HG03103 (cell line): Measurements from ENCODE around the gene PHACTR2.
"Not testable (repeated sequence)": the region's sequence is repeated elsewhere in the genome, so short reads cannot be mapped to it uniquely, and the experiment has no call there.

ENCODE experiments used
- ATAC-seq: cut with Tn5 transposase; IDR thresholded peaks from one replicate; pipeline ENCODE4 v1.9.1; 2021; ENCODE audit warnings: low read depth; ENCODE audit not compliant: unreplicated experiment

Gene PHACTR2

DNA sequence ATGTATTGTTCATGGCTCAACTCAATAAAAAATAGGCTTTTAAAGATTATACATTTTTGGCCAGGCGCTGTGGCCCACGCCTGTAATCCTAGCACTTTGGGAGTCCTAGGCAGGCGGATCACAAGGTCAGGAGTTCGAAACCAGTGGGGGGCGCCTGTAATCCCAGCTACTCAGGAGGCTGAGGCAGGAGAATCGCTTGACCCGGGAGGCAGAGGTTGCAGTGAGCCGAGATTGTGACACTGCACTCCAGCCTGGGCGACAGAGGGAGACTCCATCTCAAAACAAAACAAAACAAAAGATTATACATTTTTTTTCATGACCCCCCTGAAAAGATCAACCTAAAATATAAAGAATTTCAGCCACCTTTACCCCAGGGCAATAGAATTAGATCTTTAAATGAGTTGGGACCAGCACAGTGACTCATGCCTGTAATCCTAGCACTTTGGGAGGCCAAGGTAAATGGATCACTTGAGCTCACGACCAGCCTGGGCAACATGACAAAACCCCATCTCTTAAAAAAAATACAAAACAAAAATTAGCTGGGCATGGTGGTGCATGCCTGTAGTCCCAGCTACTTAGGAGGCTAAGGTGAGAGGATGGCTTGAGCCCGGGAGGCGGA is 60.4 kb downstream of the PHACTR2 start:
- not testable (repeated sequence) for ATAC-seq

DNA sequence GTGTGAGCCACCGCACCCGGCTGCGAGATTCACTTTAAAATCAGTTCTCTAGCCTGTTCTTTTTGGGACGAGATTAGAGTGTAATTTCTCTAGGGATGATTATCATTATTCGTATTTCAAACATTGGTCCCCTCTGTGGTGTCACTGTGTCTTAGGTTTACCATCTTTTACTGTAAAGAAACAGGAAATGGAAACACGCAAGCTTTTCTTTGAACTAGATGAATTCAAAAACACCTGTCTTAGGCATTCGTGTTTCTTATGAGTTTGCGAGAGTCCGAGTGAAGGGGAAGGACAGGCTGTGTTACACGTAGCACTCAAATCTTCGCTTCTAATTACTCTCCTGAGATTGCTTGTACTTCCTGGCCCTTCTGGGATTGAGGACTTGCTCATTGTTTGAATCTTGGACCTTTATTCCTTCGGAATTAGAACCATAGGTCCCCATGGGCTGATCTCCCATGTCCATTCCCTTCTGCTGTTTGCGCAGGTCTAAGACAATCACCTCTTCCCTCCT is 61.6 kb downstream of the PHACTR2 start:
- no peak for ATAC-seq

DNA sequence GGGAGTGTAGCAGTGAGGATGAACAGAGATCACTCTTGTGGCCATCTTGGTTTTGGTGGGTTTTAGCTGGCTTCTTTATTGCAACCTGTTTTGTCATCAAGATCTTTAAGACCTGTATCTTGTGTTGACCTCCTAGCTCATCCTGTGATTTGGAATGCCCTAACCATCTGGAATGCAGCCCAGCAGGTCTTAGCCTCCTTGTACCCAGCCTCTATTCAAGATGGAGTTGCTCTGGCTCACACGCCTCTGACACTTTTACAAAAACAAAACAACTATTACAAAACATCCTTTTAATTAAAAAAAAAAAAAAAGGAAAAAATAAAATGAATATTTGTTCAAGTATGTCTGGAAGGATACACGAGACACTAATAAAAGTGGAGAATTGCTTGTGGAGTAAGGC is 62.4 kb downstream of the PHACTR2 start:
- no peak for ATAC-seq

DNA sequence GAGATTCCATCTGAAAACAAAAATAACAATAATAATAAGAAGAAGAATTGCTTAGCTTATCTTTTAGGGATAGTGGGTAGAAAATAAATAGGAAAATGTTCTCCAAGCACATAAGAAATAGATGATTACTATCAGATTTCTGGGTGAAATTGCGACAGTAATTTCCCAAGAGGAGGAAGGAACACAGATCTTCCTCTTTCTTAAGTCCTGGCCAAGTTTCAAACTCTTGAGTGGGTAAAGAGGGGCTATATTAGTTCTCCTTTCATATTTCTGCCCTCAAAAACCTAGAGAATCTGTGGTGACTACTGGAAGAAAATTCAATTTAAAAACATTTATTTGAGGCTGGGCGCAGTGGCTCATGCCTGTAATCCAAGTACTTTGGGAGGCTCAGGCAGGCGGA is 63.7 kb downstream of the PHACTR2 start:
- no peak for ATAC-seq

DNA sequence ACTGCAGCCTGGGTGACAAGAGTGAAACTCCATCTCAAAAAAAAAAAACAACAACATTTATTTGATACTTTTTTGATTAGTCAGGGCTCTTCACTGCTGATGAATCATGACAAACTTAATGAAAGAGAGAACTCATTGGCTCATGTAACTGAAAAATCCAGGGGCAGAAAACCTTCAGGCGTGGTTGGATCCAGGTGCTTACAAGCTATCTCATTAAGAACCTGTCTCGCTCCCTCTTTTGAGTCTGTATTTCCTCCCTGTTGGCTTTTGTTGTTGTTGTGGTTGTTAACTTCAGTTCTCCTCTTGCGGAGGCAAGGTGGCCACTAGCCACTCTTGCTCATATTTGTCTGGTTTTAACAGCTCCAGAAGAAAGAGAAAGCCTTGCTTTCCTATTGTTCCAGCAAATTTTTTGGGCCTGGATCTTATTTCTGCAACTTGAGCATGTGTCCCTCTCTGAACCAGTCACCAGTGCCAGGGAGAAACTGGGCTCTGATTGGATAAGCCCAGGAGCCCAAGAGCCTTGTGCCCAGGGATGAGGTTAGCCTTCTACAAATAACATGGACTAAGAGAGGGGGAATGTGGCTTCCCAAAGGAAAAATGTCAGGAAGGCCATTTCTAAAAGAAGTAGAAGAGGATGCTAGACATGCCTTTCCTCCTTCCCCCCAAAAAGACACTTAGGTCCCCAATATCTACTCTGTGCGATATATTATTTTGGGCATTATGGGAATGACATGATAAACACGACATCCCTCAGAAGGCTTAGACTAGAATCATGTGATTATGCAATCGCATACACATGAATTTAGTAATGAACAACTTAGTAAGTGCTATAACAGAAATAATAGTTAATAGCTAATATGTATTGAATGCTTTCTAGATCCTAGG is 64.5 kb downstream of the PHACTR2 start:
- no peak for ATAC-seq

DNA sequence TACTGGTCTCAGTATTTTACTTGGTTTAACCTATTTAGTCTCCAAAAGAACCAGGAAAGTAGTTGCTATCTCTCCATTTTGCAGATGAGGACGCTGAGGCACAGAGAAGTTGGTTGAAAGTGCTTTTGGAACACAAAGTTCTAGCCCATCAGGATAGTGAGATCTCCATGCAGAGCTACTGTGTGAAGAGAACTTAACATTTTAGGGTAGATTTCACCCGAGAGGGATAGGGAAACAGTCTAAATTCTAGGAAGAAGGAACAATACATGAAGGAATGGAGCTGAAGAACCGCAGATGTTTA is 65.1 kb downstream of the PHACTR2 start:
- ATAC-seq = no peak

DNA sequence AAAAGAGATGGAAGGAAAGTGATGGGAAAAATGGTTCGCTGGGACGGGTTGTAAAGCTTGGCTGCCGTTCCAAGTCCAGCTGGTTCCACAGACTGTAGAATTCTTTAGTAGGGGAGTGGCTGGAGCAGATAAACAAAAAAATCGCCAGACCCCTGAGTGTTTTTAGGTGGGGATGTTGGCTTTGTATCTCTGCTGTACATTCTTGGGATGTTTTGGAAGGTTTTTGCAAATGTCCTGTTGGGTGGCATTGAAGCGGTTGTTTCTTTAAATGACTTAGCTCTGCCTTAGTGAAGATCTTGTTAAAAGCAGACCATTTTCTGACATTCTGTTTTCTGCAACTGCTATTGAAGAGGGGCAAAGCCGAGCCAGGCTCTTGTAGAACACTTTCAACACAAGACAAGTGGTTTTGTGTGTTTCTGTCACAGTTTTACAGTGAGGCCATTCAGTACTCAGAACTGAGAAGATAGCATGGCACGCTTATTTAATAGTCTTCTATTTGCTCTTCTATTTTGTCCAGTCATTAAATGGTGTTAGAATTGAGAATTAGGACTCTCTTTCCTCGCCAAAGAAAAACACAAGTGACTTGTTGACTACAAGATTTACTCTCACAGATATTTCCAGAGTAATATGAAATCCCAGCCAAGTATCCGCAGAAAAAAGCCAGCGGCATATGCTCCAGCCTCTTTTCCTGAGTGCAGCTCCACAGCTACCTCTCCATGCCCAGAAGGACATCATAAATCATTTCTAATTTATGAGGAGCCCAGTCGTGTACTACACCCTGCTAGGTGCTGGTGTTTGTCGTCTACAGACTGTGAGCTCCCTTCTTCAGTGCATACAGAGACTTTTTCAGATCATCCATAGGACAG is 65.8 kb downstream of the PHACTR2 start:
- ATAC-seq = no peak

DNA sequence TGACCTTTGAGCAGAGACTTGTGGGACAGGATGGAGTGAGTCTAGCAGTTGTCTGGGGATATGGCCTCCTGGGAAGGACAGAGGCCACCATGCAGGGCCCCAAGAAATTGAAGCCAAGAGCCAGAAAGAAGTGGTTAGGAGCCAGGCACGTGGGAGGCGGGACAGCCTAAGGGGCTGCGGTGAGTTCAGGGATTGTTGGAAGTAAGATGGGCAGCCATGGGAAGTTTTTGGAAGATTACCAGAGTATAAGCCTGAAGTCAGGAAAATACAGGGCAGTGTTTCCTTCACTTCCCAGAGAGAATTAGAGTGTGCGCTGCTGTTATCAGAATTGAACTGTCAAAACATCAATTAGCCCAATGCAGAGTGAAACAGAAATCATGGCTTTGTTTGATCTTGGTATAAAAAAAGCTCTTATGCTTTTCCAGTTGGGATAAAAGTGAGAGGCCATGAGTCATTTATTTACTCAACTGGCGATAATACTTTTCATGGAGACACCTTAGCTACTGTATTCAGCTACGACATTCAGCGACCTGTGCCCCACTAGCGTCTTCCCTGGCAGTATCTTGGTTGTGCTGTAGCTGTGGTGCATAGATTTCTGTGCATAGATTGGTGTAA is 66.9 kb downstream of the PHACTR2 start:
- no peak for ATAC-seq

DNA sequence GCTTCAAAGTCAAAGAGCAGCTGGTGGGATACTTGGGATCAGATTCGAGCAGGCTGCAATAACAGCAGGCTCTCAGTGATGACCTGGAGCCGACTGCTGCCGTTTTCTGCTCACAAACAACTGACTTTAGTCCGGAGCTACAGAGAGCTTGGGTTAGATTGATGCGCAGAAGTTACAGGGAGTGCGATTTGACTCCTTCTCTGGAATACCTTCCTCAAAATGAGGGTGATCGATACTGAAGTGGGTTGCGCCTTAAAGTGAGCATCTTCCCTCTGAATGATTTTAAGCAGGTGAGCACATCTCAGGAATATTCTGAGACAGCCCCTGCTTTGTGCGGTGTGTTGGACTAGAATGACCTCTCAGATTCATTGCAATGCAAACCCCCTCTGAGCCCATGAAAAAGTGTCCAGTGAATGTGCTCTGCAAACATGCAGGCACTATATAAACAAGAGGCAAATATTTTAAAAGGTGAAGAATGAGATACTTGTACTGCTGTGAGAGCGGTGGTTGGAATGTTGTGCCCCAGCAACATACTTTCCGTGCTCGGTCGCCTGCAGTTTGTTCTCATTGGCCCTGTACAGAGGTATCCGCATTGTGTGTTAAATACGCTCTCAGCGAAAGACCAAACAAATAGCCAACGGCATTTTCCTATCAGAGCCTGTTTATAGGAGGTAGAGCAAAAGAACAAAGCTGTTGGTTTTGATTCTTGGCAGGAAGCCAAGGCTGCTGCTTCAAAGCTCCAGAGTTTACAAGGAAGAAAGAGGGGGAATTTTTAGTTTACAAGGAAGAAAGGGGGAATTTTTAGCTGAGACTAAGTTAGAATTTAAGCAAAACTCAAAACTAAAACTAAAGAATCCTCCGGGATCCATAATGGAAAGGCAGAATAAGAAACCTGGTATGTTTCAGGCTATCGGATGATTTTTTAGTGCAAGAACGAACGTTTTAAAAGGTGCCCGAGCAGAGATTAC is 67.7 kb downstream of the PHACTR2 start:
- no peak for ATAC-seq

DNA sequence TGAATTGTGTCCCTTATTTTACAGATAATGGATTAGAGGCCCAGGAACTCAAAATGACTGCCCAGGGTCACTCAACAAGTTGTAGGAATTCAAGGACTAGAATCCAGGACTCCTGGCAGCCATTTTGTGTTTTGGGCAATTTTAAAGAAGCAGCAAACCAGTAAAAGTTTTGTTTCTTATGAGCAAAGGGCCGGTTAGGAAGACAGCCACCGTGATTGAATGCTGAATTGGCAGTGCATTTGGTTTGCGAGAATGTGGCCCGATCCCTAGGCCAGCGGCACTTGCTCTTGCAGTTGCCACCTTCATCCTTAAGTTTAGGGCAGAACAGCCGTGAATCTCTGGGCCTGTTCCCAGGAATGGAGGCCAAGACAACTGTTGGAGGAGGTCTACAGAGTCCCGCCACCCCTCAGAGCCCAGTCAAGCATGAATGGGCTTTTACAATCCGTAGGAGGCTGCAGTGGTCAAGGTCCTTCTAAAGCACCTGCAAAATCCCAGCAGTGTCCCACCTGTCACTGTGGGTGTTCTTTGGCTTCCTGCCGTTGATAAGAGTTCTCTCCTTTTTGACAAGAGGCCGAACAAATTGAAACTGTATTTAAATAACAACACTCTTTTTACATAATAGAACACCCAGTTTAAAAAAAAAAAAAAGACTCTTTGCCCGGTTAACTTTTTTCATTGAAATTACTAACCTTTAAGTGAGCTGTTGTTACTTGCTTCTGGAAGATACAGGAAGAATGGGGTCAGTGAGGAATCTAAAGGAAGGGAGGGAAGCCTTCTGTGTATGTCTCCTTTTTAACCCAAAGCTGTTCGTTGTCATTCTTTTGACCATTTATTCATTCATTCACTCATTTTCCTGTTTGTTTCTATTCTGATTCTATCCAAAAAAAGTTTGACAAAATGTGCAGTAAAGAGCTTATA is 68.7 kb downstream of the PHACTR2 start:
- no peak for ATAC-seq

DNA sequence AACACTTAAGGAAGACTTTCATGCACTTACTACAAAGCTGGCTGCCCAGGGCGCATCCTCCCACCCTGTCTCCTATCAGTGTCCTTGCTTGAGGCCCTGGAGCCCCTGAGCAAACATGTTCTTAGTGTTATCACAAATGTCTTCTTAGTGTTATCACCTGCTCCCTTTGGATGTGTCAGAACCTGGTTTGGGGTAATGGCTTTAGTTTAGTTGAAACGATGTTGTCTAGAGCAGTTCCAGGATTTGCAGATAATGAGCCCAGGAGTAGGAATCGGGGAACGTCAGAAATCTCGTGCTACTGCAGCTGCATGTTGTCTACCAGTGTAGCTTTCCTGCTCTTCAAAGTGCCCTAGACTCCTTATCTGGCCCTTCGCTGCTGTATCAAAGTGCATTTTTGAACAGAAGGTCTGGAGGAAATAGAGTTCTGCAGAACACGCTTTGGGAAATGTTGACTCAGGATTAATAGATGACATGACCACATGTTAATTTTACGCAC is 69.6 kb downstream of the PHACTR2 start:
- ATAC-seq = no peak

DNA sequence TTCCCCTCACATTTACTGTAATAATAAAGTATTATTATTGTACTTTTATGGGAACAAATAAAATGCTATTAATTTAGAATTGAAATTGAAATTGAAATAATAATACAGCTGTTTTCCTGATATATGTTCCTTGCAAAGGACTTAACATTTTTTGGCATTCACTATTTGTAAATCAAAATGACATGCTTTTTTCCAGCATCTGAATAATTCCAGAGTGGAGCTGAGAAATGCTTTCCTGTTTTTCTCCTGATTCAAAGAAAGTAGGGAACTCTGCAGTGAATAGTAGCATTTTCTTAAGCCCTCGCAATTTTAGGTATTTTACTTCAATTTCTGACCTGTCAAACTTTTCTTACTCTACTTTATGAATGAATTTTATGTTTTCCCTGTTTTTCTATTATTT is 72.1 kb downstream of the PHACTR2 start:
- no peak for ATAC-seq

DNA sequence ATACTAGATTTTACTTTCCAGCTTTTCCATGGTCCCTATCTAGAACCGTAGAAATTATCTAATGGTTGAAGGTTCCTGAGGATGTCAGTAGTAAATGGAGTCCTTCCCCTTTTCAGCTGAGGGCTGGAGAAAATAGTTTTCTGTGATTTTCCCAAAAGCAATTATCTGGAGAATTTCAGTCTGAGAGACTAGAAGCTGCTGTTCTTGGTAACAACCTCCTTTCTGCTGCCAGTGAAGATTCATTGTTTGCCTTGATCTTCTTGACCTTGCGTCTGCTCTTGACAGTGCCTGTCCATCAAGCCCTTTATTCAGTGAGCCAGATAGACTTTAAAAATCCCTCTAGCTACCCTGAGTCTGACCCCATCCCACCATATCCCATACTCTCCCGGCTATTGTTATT is 73.1 kb downstream of the PHACTR2 start:
- no peak for ATAC-seq

DNA sequence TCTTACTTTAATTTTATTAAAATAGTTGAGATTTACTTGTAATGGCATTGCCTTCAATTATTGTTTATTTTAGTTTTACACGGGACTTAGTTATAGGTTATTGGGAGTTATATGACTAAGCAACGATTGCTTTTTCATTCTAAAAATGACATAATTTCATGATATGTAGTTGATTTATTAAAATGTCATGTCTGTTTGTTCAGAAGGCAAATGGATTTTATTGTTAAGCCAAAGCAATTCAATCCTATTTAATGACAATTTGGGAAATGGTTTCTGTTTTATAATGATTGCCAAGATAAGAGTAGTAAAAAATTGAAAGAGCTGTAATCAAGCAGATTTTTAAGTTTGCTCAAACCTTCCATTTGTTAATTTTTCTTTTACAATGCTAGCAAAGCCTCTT is 74.7 kb downstream of the PHACTR2 start:
- no peak for ATAC-seq

DNA sequence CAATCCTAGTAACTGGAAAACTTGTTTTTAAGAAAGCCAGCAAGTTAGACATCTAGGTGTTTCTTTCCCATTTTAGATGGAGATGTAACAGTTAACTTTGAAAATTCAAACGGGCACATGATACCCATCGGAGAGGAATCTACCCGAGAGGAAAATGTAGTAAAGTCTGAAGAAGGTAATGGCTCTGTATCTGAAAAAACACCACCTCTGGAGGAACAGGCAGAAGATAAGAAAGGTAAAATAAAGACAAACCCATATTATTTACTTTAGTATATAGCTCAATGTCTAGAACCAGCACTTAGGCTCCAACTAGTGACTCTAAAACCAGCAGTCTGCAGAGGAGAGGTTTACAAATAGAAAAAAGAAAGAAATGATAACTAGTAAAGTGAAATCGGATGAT is 75.9 kb downstream of the PHACTR2 start:
- ATAC-seq = no peak

DNA sequence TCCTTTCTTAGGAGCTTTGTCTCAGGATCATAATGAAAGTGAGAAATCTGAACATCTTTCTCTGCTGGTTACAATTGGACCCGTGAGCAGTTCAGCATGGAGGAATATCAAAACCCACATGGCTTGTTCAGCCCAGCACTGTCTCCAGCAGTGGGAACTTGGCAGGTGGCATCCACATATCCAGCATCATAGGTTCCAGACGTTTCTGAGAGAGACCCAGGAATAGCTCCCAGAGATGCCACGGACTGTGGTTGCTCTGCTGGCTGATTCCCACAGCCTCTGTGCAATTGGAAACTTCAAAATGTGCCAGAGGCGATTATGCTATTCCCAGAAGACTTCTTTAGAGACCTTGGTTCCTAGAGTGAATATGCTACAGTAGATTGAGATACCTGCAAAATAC is 76.4 kb downstream of the PHACTR2 start:
- no peak for ATAC-seq

DNA sequence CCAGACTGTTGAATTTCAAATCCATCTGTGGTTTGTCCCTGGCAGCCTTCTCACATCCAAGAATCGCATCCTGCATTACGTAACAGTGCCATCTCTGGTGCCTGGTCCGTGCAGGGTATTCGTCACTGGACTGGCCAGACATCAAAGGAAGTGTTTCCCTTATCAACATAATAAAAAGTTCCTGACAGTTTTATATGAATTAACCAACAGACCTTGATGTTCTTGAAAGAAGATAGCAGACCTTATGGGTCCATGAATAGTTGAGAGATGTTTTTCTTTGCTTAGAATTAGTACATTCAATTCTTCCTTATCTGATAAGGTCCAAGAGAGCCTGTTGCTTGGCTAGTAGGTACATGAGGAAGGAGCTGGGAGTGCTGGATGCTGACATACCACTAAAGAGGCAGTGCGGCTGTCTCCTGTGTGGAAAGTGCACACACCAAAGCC is 77.6 kb downstream of the PHACTR2 start:
- no peak for ATAC-seq

DNA sequence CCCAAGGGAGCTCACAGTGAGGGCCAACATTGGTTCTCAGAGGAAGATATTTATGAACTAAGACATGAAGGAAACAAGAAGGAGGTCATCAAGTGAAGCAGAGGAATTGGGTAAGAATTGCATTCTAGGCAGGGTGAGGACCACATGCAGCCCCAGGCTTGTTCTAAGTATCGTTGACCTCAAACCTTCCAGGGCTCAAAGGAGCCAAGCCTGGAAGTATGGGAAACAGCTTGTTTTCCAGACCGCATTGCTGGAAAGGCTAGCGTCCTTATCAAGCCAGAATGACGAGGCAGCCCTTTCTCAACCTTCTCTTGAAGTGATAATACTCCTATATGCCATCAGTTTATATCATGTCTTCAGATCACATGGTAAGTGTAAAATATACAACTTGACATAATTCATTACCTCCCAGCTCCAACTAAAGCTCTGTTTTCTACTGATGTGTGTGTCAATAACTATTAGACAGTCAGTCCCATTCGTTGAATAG is 79.6 kb downstream of the PHACTR2 start:
- no peak for ATAC-seq
